Neutrophil (primary cell): ENCODE results near the gene OCA2.

Experiments
- H3K27ac ChIP-seq: fragments of 200-600 bp; sonication (generic); 2 replicates; pipeline ENCODE4 v1.5.1; 2016; ENCODE audit warnings: mild to moderate bottlenecking, moderate library complexity
- H3K27me3 ChIP-seq: fragments of 200-600 bp; sonication (generic); 2 replicates; pipeline ENCODE4 v1.6.0; 2016; ENCODE audit warnings: mild to moderate bottlenecking
- H3K36me3 ChIP-seq: fragments of 200-600 bp; sonication (generic); 2 replicates; pipeline ENCODE4 v1.5.1; 2017
- H3K4me1 ChIP-seq, 2 experiments: fragments of 200-600 bp in 1 of 2; sonication (generic) in 1 of 2; 1 replicate in 1 of 2; 2 replicates in 1 of 2; pipeline versions ENCODE4 v1.5.1 to v1.6.1; 2013 to 2016; ENCODE audit warnings: low read depth in 1 of 2, low read length in 1 of 2, mild to moderate bottlenecking in 1 of 2, moderate library complexity in 1 of 2; ENCODE audit not compliant: control insufficient read depth in 1 of 2, insufficient read depth in 1 of 2
- H3K4me3 ChIP-seq, 2 experiments: fragments of 200-600 bp in 1 of 2; sonication (generic) in 1 of 2; 1 replicate in 1 of 2; 2 replicates in 1 of 2; pipeline ENCODE4 v1.5.1; 2013 to 2016; ENCODE audit warnings: low read depth in 1 of 2, low read length in 1 of 2, mild to moderate bottlenecking in 1 of 2, moderate library complexity in 1 of 2
- H3K9me3 ChIP-seq: fragments of 200-600 bp; sonication (generic); 2 replicates; pipeline ENCODE4 v1.5.1; 2016
- CTCF ChIP-seq: fragments of 200-600 bp; sonication (generic); IDR thresholded peaks from 2 replicates; pipeline ENCODE4 v1.5.1; 2016; ENCODE audit warnings: antibody characterized with exemption

OCA2 gene

GRCh38 chr15:27951191-27951890 is 147.8 kb downstream of the OCA2 start:
- Histone ChIP-seq H3K27ac (no peak overlapping the region), H3K9me3 (no peaks in the 10 kb centered on the region), H3K4me1 (no peaks in the 10 kb centered on the region), H3K4me3 (no peak overlapping the region), H3K36me3 (no peaks in the 10 kb centered on the region), H3K27me3 (no peaks in the 10 kb centered on the region)
- no peak for TF ChIP-seq CTCF

- no peak overlapping the region for H3K4me3 ChIP-seq
- no peaks in the 10 kb centered on the region for H3K4me1 ChIP-seq
- TF ChIP-seq CTCF, result no peak
- H3K9me3 ChIP-seq, result no peaks in the 10 kb centered on the region
- no peak overlapping the region for H3K27ac ChIP-seq
- no peaks in the 10 kb centered on the region for H3K36me3 ChIP-seq
- H3K27me3 ChIP-seq, result no peaks in the 10 kb centered on the region
These were observed 150.0 kb downstream of the OCA2 start for GRCh38 chr15:27949089-27949488.

- H3K4me3 ChIP-seq, result no peak overlapping the region
- no peaks in the 10 kb centered on the region for H3K27me3 ChIP-seq
- no peaks in the 10 kb centered on the region for H3K9me3 ChIP-seq
- no peak overlapping the region for H3K27ac ChIP-seq
- no peaks in the 10 kb centered on the region for H3K4me1 ChIP-seq
- TF ChIP-seq CTCF, result no peak
- no peaks in the 10 kb centered on the region for H3K36me3 ChIP-seq
These were observed 159.9 kb downstream of the OCA2 start for GRCh38 chr15:27939246-27939645.

- H3K4me1 ChIP-seq, result no peaks in the 10 kb centered on the region
- no peak overlapping the region for H3K4me3 ChIP-seq
- no peaks in the 10 kb centered on the region for H3K9me3 ChIP-seq
- TF ChIP-seq CTCF, result no peak
- H3K27me3 ChIP-seq, result no peaks in the 10 kb centered on the region
- H3K27ac ChIP-seq, result no peak overlapping the region
- no peaks in the 10 kb centered on the region for H3K36me3 ChIP-seq
These were observed 161.3 kb downstream of the OCA2 start for GRCh38 chr15:27937851-27938250.

- Histone ChIP-seq H3K4me3 (no peak overlapping the region), H3K27me3 (no peaks in the 10 kb centered on the region), H3K9me3 (no peaks in the 10 kb centered on the region), H3K36me3 (no peaks in the 10 kb centered on the region), H3K27ac (no peak overlapping the region), H3K4me1 (no peaks in the 10 kb centered on the region)
- no peak for TF ChIP-seq CTCF
These were observed 163.0 kb downstream of the OCA2 start for GRCh38 chr15:27936164-27936563.

GRCh38 chr15:27935328-27935727 is 163.8 kb downstream of the OCA2 start:
- no peaks in the 10 kb centered on the region for H3K36me3 ChIP-seq
- H3K27ac ChIP-seq, result no peak overlapping the region
- H3K4me3 ChIP-seq, result no peak overlapping the region
- no peaks in the 10 kb centered on the region for H3K4me1 ChIP-seq
- TF ChIP-seq CTCF, result no peak
- H3K9me3 ChIP-seq, result no peaks in the 10 kb centered on the region
- no peaks in the 10 kb centered on the region for H3K27me3 ChIP-seq
